H1 (cell line): ENCODE results near the gene CYBA. TPM values are rescaled to one million over a fixed set of nuclear protein-coding genes. Genes with fewer than 3 reads are reported as not detected.

Experiments
- CTCF ChIA-PET: fragments of 300-600 bp; sonication (Branson Sonifier 250); formaldehyde crosslinking; loops from one replicate; lab custom pipeline; 2021; ENCODE audit not compliant: partially characterized antibody; lab: Charles Lee
- POLR2A ChIA-PET: fragments of 300-600 bp; sonication (Branson Sonifier 250); formaldehyde crosslinking; loops from one replicate; lab custom pipeline; 2021; ENCODE audit warnings: inconsistent platforms; ENCODE audit not compliant: partially characterized antibody; lab: Charles Lee
- DNase-seq, 2 experiments: peaks; one replicate each; pipeline versions ENCODE4 v3.0.0 to v3.0.0-alpha.2; 2010 to 2022; ENCODE audit warnings: low spot score in 2 of 2, low read depth in 1 of 2, mixed read lengths in 1 of 2
- FAIRE-seq: peaks from 2 replicates; lab custom pipeline; 2011; peaks lifted over from hg19 to GRCh38; lab: Jason Lieb, UNC
- H2AFZ ChIP-seq: 2 replicates; pipeline ENCODE4 v1.8.1; 2012; ENCODE audit warnings: low read length, inconsistent platforms
- H2AK5ac ChIP-seq: 2 replicates; pipeline ENCODE4 v1.6.1; 2013; ENCODE audit warnings: low read depth, low read length
- H2BK120ac ChIP-seq: replicated peaks from 2 replicates; pipeline ENCODE3; 2013; ENCODE audit warnings: low read depth, low read length, inconsistent platforms
- H2BK12ac ChIP-seq: 2 replicates; pipeline ENCODE4 v1.6.1; 2013; ENCODE audit warnings: low read depth, low read length
- H2BK15ac ChIP-seq: 2 replicates; pipeline ENCODE4 v1.6.1; 2013; ENCODE audit warnings: low read length
- H2BK20ac ChIP-seq: 2 replicates; pipeline ENCODE4 v1.6.1; 2013; ENCODE audit warnings: low read length
- H2BK5ac ChIP-seq: 2 replicates; pipeline ENCODE4 v1.6.1; 2013; ENCODE audit warnings: low read depth, low read length
- H3K14ac ChIP-seq: 2 replicates; pipeline ENCODE4 v1.6.1; 2013; ENCODE audit warnings: inconsistent platforms; ENCODE audit not compliant: insufficient read length
- H3K18ac ChIP-seq: 2 replicates; pipeline ENCODE4 v1.6.1; 2013; ENCODE audit warnings: low read length; ENCODE audit errors: extremely low read depth
- H3K23ac ChIP-seq: 2 replicates; pipeline ENCODE4 v1.6.1; 2013; ENCODE audit warnings: inconsistent platforms; ENCODE audit not compliant: insufficient read length
- H3K23me2 ChIP-seq: 2 replicates; pipeline ENCODE4 v1.6.1; 2013; ENCODE audit warnings: low read depth, low read length
- H3K27ac ChIP-seq: 2 replicates; pipeline ENCODE4 v1.6.1; 2011; ENCODE audit warnings: low read depth, low read length, inconsistent platforms
- H3K27me3 ChIP-seq, 4 experiments: replicated peaks in 1 of 4; 1 replicate in 1 of 4; 2 replicates in 3 of 4; pipeline versions ENCODE4 v1.6.1 to v1.8.1; 2011 to 2013; ENCODE audit warnings: low read length in 3 of 4, mild to moderate bottlenecking in 3 of 4, inconsistent platforms in 2 of 4, mixed read lengths in 2 of 4, moderate library complexity in 1 of 4; ENCODE audit not compliant: control insufficient read depth in 3 of 4, insufficient read depth in 3 of 4; ENCODE audit errors: extremely low read depth in 1 of 4
- H3K36me3 ChIP-seq, 4 experiments: 2 replicates each; pipeline versions ENCODE4 v1.6.1 to v1.8.1; 2011 to 2013; ENCODE audit warnings: mild to moderate bottlenecking in 4 of 4, low read length in 3 of 4, moderate library complexity in 2 of 4, control low read depth in 1 of 4, inconsistent platforms in 1 of 4; ENCODE audit not compliant: insufficient read depth in 4 of 4, control insufficient read depth in 2 of 4
- H3K4ac ChIP-seq: replicated peaks from 2 replicates; pipeline ENCODE3; 2013; ENCODE audit warnings: low read length, low read depth, mixed read lengths, inconsistent platforms; ENCODE audit not compliant: insufficient read length
- H3K4me1 ChIP-seq, 4 experiments: replicated peaks in 1 of 4; 1 replicate in 1 of 4; 2 replicates in 3 of 4; pipeline versions ENCODE4 v1.6.1 to v1.8.1; 2011 to 2013; ENCODE audit warnings: low read length in 3 of 4, inconsistent platforms in 2 of 4, mixed read lengths in 1 of 4; ENCODE audit not compliant: insufficient read depth in 4 of 4, control insufficient read depth in 3 of 4
- H3K4me2 ChIP-seq, 2 experiments: 2 replicates each; pipeline versions ENCODE4 v1.6.1 to v1.8.1; 2011 to 2013; ENCODE audit warnings: low read depth in 2 of 2, low read length in 2 of 2, control low read depth in 1 of 2, inconsistent platforms in 1 of 2, mild to moderate bottlenecking in 1 of 2; ENCODE audit not compliant: insufficient read depth in 1 of 2
- H3K4me3 ChIP-seq, 4 experiments: fragments of 200-600, 300-600 bp in 1 of 4; sonication (generic), shearing (Covaris generic), sonication (Bioruptor Twin) in 1 of 4; 2 replicates each; pipeline versions ENCODE4 v1.5.1 to v1.8.1; 2011 to 2016; ENCODE audit warnings: low read length in 4 of 4, low read depth in 3 of 4, control low read depth in 2 of 4, inconsistent platforms in 2 of 4, mild to moderate bottlenecking in 2 of 4, mixed read lengths in 1 of 4, moderate library complexity in 1 of 4; ENCODE audit not compliant: insufficient read depth in 2 of 4; ENCODE audit errors: extremely low read depth in 1 of 4
- H3K56ac ChIP-seq: replicated peaks from 2 replicates; pipeline ENCODE3; 2013; ENCODE audit warnings: low read depth, mild to moderate bottlenecking, mixed read lengths, low read length, inconsistent platforms; ENCODE audit not compliant: insufficient read length
- H3K79me1 ChIP-seq: 2 replicates; pipeline ENCODE4 v1.6.1; 2013; ENCODE audit warnings: low read depth, low read length, control low read depth
- H3K79me2 ChIP-seq, 2 experiments: 2 replicates each; pipeline versions ENCODE4 v1.6.1 to v1.8.1; 2012 to 2013; ENCODE audit warnings: low read length in 2 of 2, mild to moderate bottlenecking in 2 of 2, inconsistent platforms in 1 of 2; ENCODE audit not compliant: insufficient read depth in 2 of 2, control insufficient read depth in 1 of 2
- H3K9ac ChIP-seq, 4 experiments: replicated peaks in 1 of 4; 1 replicate in 1 of 4; 2 replicates in 3 of 4; pipeline versions ENCODE4 v1.6.1 to v1.8.1; 2011 to 2013; ENCODE audit warnings: low read depth in 3 of 4, low read length in 3 of 4, control low read depth in 2 of 4, mild to moderate bottlenecking in 2 of 4, moderate library complexity in 2 of 4, inconsistent platforms in 1 of 4; ENCODE audit errors: extremely low read depth in 1 of 4
- H3K9me3 ChIP-seq, 2 experiments: 2 replicates each; pipeline versions ENCODE4 v1.6.1 to v1.8.1; 2012 to 2013; ENCODE audit warnings: mild to moderate bottlenecking in 2 of 2, moderate library complexity in 2 of 2, control low read depth in 1 of 2, inconsistent platforms in 1 of 2, low read depth in 1 of 2, low read length in 1 of 2, mixed read lengths in 1 of 2; ENCODE audit not compliant: insufficient read depth in 2 of 2
- H4K20me1 ChIP-seq, 2 experiments: replicated peaks in 1 of 2; 2 replicates each; pipeline versions ENCODE3 to v1.8.1; 2011 to 2013; ENCODE audit warnings: inconsistent platforms in 2 of 2, low read length in 2 of 2, mild to moderate bottlenecking in 1 of 2; ENCODE audit not compliant: insufficient read depth in 2 of 2, control insufficient read depth in 1 of 2
- H4K5ac ChIP-seq: 2 replicates; pipeline ENCODE4 v1.6.1; 2013; ENCODE audit warnings: low read length, low read depth, mixed read lengths, inconsistent platforms; ENCODE audit not compliant: insufficient read length
- H4K8ac ChIP-seq: 2 replicates; pipeline ENCODE4 v1.8.0; 2013; ENCODE audit warnings: mild to moderate bottlenecking, moderate library complexity, low read length, inconsistent platforms; ENCODE audit not compliant: insufficient read depth; ENCODE audit errors: extremely low read depth
- H4K91ac ChIP-seq: replicated peaks from 2 replicates; pipeline ENCODE3; 2013; ENCODE audit warnings: low read length, mixed read lengths, inconsistent platforms; ENCODE audit not compliant: insufficient read length
- ASH2L ChIP-seq: fragments of 200-600, 300-600 bp; sonication (generic); IDR thresholded peaks from one replicate; pipeline ENCODE4 v1.7.1; 2017; ENCODE audit warnings: low read length
- NRF1 ChIP-seq: IDR thresholded peaks from 2 replicates; pipeline ENCODE4 v1.6.1; 2011; ENCODE audit warnings: mild to moderate bottlenecking, low read depth, low read length, improper control_type of control experiment
- RNF2 ChIP-seq: fragments of 200-900, 300-1000 bp; sonication (generic); IDR thresholded peaks from 2 replicates; pipeline ENCODE4 v1.7.1; 2016; ENCODE audit warnings: borderline replicate concordance, low read depth, mild to moderate bottlenecking, antibody characterized with exemption, low read length; ENCODE audit not compliant: poor library complexity, severe bottlenecking; ENCODE audit errors: missing control alignments
- SUZ12 ChIP-seq: fragments of 200-600 bp; sonication (generic); IDR thresholded peaks from 2 replicates; pipeline ENCODE4 v1.6.1; 2012; ENCODE audit warnings: mild to moderate bottlenecking, inconsistent platforms, low read length, moderate library complexity, mixed read lengths
- YY1 ChIP-seq: IDR thresholded peaks from 2 replicates; pipeline ENCODE4 v1.6.1; 2011; ENCODE audit warnings: low read depth, mild to moderate bottlenecking, low read length
- ZNF274 ChIP-seq: IDR thresholded peaks from 2 replicates; pipeline ENCODE4 v1.7.0; 2012; ENCODE audit warnings: low read length, borderline replicate concordance; ENCODE audit errors: extremely low read depth
- WGBS, 2 experiments: shearing (Covaris generic) in 1 of 2; methylation state at CpG; one replicate each; pipeline versions ENCODE4 v1.1.6 to v1.1.7; 2013 to 2015; ENCODE audit warnings: low lambda C conversion rate in 2 of 2, mixed read lengths in 2 of 2, inconsistent platforms in 1 of 2, low coverage in 1 of 2, missing lambda C conversion rate in 1 of 2; ENCODE audit not compliant: insufficient replicate concordance in 2 of 2, insufficient coverage in 1 of 2, insufficient read length in 1 of 2; ENCODE audit errors: extremely low coverage in 1 of 2, missing lambda C conversion rate in 1 of 2; 5-methylcytosine and 5-hydroxymethylcytosine counted together
- polyA plus RNA-seq, 7 experiments: library from polyadenylated mRNA; depleted of rRNA in 3 of 7; stranded (reverse) in 5 of 7; unstranded in 2 of 7; fragments of >200 nt in 5 of 7; fragments of 200-250 nt in 2 of 7; gene quantifications; 1 replicate in 5 of 7; 2 replicates in 1 of 7; 4 replicates in 1 of 7; pipeline versions ENCODE4 v1.2.1 to v1.2.3, GENCODE V29; 2011 to 2013; ENCODE audit warnings: missing spikeins in 2 of 7, mixed read lengths in 2 of 7
- total RNA-seq: library from RNA; stranded (reverse); fragmentation: NEBNext Ultra II Directional; extraction: Animal tissue kit (Norgen Biotek cat#: 25700); gene quantifications from 2 replicates; pipeline ENCODE4 v1.2.1, GENCODE V29; 2021

CYBA gene
- total and polyA plus RNA-seq, 2 of the 8 experiments (the other 6 are each of a cell fraction or from before 2014, with no cell fraction given), result 136 to 254 TPM

- Histone ChIP-seq H3K23ac (no peak overlapping the region), H3K18ac (no peak overlapping the region), H3K9me3 (no peaks in the 10 kb centered on the region), H2BK5ac (peak overlapping the region; percentile 26; the same call in 1 of the 2 replicates), H3K56ac (no peak overlapping the region), H2AK5ac (no peak overlapping the region), H2BK120ac (no peak overlapping the region), H3K14ac (no peak overlapping the region), H2AFZ (no peak overlapping the region), H3K23me2 (no peaks in the 10 kb centered on the region), H3K36me3 (peaks cover 16 to 34% (median 23%) of the 10 kb centered on the region in 4 experiments), H2BK20ac (no peak overlapping the region), H3K4me2 (no peak overlapping the region), H3K4ac (no peak overlapping the region), H3K27ac (no peak overlapping the region; the same call in 1 of the 2 replicates), H4K8ac (no peak overlapping the region), H3K79me1 (peaks cover 16% of the 10 kb centered on the region), H2BK15ac (no peak overlapping the region), H4K91ac (no peak overlapping the region), H3K27me3 (no peaks in the 10 kb centered on the region), H4K20me1 (peaks cover 17% of the 10 kb centered on the region in 2 experiments), H4K5ac (no peak overlapping the region), H3K79me2 (peaks cover 0 to 12% of the 10 kb centered on the region in 2 experiments; a peak in 1 of 4 replicates), H3K9ac (no peak overlapping the region), H3K4me3 (no peak overlapping the region), H2BK12ac (no peak overlapping the region), H3K4me1 (peaks cover 0 to 6% (median 0%) of the 10 kb centered on the region in 4 experiments; a peak in 1 of 7 replicates)
- FAIRE-seq, result no peak
- WGBS, 2 experiments, result 94% methylated on average over 13 of the region's 14 CpGs; no CpG with 5 or more reads in 1 of the 2 experiments
- no peak for DNase-seq
- ChIA-PET CTCF (interaction anchor here (0.6 to 2.7 kb wide), 8 partner anchors 9 to 1325 kb away, joined by 3 to 14 read pairs (median 3); no protein-coding TSS in a partner anchor), POLR2A (interaction anchor here (1.1 to 1.6 kb wide), 4 partner anchors 8 to 18 kb away, joined by 3 to 4 read pairs (median 3); partner anchors contain the start of gene IL17C)
- TF ChIP-seq SUZ12, result no peak
- TF ChIP-seq ZNF274, result no peak
- TF ChIP-seq NRF1, result no peak
- no peak for TF ChIP-seq YY1
- no peak for TF ChIP-seq RNF2
- no peak for TF ChIP-seq ASH2L
Observed at GRCh38 chr16:88619859-88620815, 30.7 kb downstream of the CYBA start.
